OCI-LY1 (cell line): Measurements from ENCODE around the gene HLA-A.

Source experiments
- H2AFZ ChIP-seq: fragments of 200-600 bp; sonication (generic), shearing (Covaris generic); 2 replicates; pipeline ENCODE4 v1.6.0; 2014; ENCODE audit warnings: antibody characterized with exemption, mild to moderate bottlenecking, low read length
- H3F3A ChIP-seq: fragments of 200-600 bp; sonication (generic), shearing (Covaris generic); 2 replicates; pipeline ENCODE4 v1.6.0; 2014; ENCODE audit warnings: mild to moderate bottlenecking, antibody characterized with exemption, low read length, moderate library complexity; ENCODE audit not compliant: insufficient read depth
- H3K27ac ChIP-seq: fragments of 200-600 bp; sonication (generic); 2 replicates; pipeline ENCODE4 v1.5.1; 2014; ENCODE audit warnings: low read length, mixed run types, mild to moderate bottlenecking, low read depth; ENCODE audit not compliant: poor library complexity, severe bottlenecking
- H3K27me3 ChIP-seq: fragments of 200-600 bp; sonication (generic); 2 replicates; pipeline ENCODE4 v1.6.0; 2014; ENCODE audit warnings: antibody characterized with exemption, mild to moderate bottlenecking, low read length, moderate library complexity; ENCODE audit not compliant: insufficient read depth
- H3K36me3 ChIP-seq: fragments of 200-600 bp; sonication (generic); 2 replicates; pipeline ENCODE4 v1.6.1; 2014; ENCODE audit warnings: mild to moderate bottlenecking, antibody characterized with exemption, low read length, moderate library complexity, mixed read lengths; ENCODE audit not compliant: insufficient read depth
- H3K4me1 ChIP-seq: fragments of 200-600 bp; sonication (generic); 2 replicates; pipeline ENCODE4 v1.5.1; 2014; ENCODE audit warnings: mild to moderate bottlenecking, low read length, moderate library complexity; ENCODE audit not compliant: insufficient read depth, severe bottlenecking
- H3K4me2 ChIP-seq: fragments of 200-600 bp; sonication (generic), shearing (Covaris generic); 2 replicates; pipeline ENCODE4 v1.6.1; 2014; ENCODE audit warnings: low read length
- H3K4me3 ChIP-seq: fragments of 200-600 bp; sonication (generic); 2 replicates; pipeline ENCODE4 v1.5.1; 2014; ENCODE audit warnings: low read length, low read depth, mild to moderate bottlenecking, mixed read lengths; ENCODE audit not compliant: poor library complexity, severe bottlenecking
- H3K79me2 ChIP-seq: fragments of 200-600 bp; shearing (Covaris generic); 2 replicates; pipeline ENCODE4 v1.6.1; 2016; ENCODE audit warnings: mixed run types, low read length, mixed read lengths; ENCODE audit not compliant: insufficient read depth
- H3K9ac ChIP-seq: fragments of 200-600 bp; sonication (generic), shearing (Covaris generic); 2 replicates; pipeline ENCODE4 v1.6.1; 2014; ENCODE audit warnings: mild to moderate bottlenecking, low read length, mixed read lengths
- H3K9me2 ChIP-seq: fragments of 200-600 bp; sonication (generic), shearing (Covaris generic); 2 replicates; pipeline ENCODE4 v1.6.1; 2014; ENCODE audit warnings: low read depth, mild to moderate bottlenecking, low read length, mixed read lengths
- H3K9me3 ChIP-seq: fragments of 200-600 bp; shearing (Covaris generic); 2 replicates; pipeline ENCODE4 v1.6.1; 2014; ENCODE audit warnings: low read length, mixed read lengths
- H4K20me1 ChIP-seq: fragments of 200-600 bp; sonication (generic), shearing (Covaris generic); 2 replicates; pipeline ENCODE4 v1.6.0; 2016; ENCODE audit warnings: mild to moderate bottlenecking, low read length; ENCODE audit not compliant: insufficient read depth
- CTCF ChIP-seq: fragments of 200-600 bp; sonication (generic), shearing (Covaris generic); IDR thresholded peaks from 2 replicates; pipeline ENCODE4 v1.5.1; 2017; ENCODE audit warnings: mild to moderate bottlenecking, antibody characterized with exemption, low read length, moderate library complexity, mixed read lengths
- EZH2 ChIP-seq: fragments of 200-600 bp; sonication (generic), shearing (Covaris generic); IDR thresholded peaks from 2 replicates; pipeline ENCODE4 v1.8.0; 2017; ENCODE audit warnings: borderline replicate concordance, mixed run types, mild to moderate bottlenecking, antibody characterized with exemption, low read length, moderate library complexity, mixed read lengths

Gene HLA-A

GRCh38 chr6:29974901-29975560 lies 32.7 kb downstream of the HLA-A start:
- Histone ChIP-seq H3K9ac (no peak overlapping the region), H3K36me3 (no peaks in the 10 kb centered on the region), H3K9me3 (no peaks in the 10 kb centered on the region), H3K27ac (no peak overlapping the region), H3K4me2 (no peak overlapping the region), H3K79me2 (no peaks in the 10 kb centered on the region), H4K20me1 (no peaks in the 10 kb centered on the region), H3K27me3 (no peaks in the 10 kb centered on the region), H3F3A (no peaks in the 10 kb centered on the region), H3K4me1 (no peaks in the 10 kb centered on the region), H2AFZ (no peak overlapping the region), H3K4me3 (no peak overlapping the region), H3K9me2 (no peaks in the 10 kb centered on the region)
- TF ChIP-seq EZH2 (no peak), CTCF (no peak)

GRCh38 chr6:29975561-29975907 lies 33.2 kb downstream of the HLA-A start:
- H3F3A ChIP-seq = no peaks in the 10 kb centered on the region
- H3K27me3 ChIP-seq = no peaks in the 10 kb centered on the region
- no peak overlapping the region for H3K9ac ChIP-seq
- H3K9me2 ChIP-seq = no peaks in the 10 kb centered on the region
- no peak overlapping the region for H2AFZ ChIP-seq
- no peaks in the 10 kb centered on the region for H3K4me1 ChIP-seq
- no peaks in the 10 kb centered on the region for H4K20me1 ChIP-seq
- H3K4me3 ChIP-seq = no peak overlapping the region
- H3K27ac ChIP-seq = no peak overlapping the region
- no peak overlapping the region for H3K4me2 ChIP-seq
- no peak for TF ChIP-seq EZH2
- TF ChIP-seq CTCF = no peak
- no peaks in the 10 kb centered on the region for H3K79me2 ChIP-seq
- no peaks in the 10 kb centered on the region for H3K9me3 ChIP-seq
- no peaks in the 10 kb centered on the region for H3K36me3 ChIP-seq

GRCh38 chr6:29976253-29976587 lies 33.9 kb downstream of the HLA-A start:
- no peak overlapping the region for H3K9ac ChIP-seq
- no peak overlapping the region for H2AFZ ChIP-seq
- no peaks in the 10 kb centered on the region for H3K9me3 ChIP-seq
- H3K4me3 ChIP-seq = no peak overlapping the region
- H3K27me3 ChIP-seq = no peaks in the 10 kb centered on the region
- no peaks in the 10 kb centered on the region for H4K20me1 ChIP-seq
- H3K79me2 ChIP-seq = no peaks in the 10 kb centered on the region
- H3K9me2 ChIP-seq = no peaks in the 10 kb centered on the region
- H3K27ac ChIP-seq = no peak overlapping the region
- H3K4me2 ChIP-seq = no peak overlapping the region
- no peaks in the 10 kb centered on the region for H3K4me1 ChIP-seq
- no peaks in the 10 kb centered on the region for H3K36me3 ChIP-seq
- no peaks in the 10 kb centered on the region for H3F3A ChIP-seq
- TF ChIP-seq EZH2 (no peak), CTCF (no peak)
